ENCODE measurements around the gene YJEFN3. TPM values are rescaled to one million over a fixed set of nuclear protein-coding genes. Genes with fewer than 3 reads are reported as not detected.

Gene YJEFN3
- polyA plus RNA-seq, 2 of the 4 experiments (the other 2 are of a cell fraction): 3.2 to 7.2 TPM

DNA sequence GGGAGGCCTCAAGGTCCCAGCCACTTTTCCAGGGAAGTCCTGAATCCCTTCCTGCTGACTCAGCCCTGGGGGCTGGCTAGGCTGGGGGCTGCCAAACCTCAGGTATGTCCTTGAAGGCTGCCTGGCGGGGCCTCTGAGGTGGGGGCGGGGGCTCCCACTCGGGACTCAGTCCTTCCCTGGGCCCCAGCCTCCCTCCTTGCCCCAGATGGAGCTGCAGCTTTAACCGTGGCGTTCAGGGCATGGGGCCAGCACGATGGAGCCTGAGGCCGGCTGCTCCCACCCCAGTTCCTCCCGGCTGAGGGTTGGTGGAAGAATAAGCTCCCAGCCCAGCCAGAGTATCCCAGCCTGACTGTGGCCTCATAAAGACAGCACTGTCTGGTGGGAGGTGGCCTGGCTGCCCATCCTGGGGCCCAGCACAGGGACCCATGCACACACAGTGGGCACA is 21.8 kb downstream of the YJEFN3 start:
- WGBS (ENCODE audit: missing lambda C conversion rate): no CpG with 5 or more reads among the region's 8 CpGs
- Histone ChIP-seq H3K9me3 (no peaks in the 10 kb centered on the region), H3K4me2 (no peak overlapping the region), H3K4me3 (no peak overlapping the region), H3K4me1 (no peaks in the 10 kb centered on the region), H3K27ac (no peak overlapping the region)
- ATAC-seq: no peak
- DNase-seq (ENCODE audit: low read depth in 1 of 2, low spot score in 1 of 2): no peak
- no peak for FAIRE-seq
- CTCF ChIA-PET: interaction anchor here (2.8 to 12.3 kb wide), 2 partner anchors 20 to 93 kb away, joined by 10 to 79 read pairs; partner anchors contain the start of genes GMIP and YJEFN3
- TF ChIP-seq RCOR1 (IDR thresholded peaks at IDR 0.05; ENCODE audit: low read depth, low read length): no peak
- TF ChIP-seq, protein P1, sequence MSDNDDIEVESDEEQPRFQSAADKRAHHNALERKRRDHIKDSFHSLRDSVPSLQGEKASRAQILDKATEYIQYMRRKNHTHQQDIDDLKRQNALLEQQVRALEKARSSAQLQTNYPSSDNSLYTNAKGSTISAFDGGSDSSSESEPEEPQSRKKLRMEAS (IDR thresholded peaks at IDR 0.05): no peak
- TF ChIP-seq TFCP2L1 (CRISPR knock-in tag; IDR thresholded peaks at IDR 0.05): no peak
- TF ChIP-seq, protein P2, sequence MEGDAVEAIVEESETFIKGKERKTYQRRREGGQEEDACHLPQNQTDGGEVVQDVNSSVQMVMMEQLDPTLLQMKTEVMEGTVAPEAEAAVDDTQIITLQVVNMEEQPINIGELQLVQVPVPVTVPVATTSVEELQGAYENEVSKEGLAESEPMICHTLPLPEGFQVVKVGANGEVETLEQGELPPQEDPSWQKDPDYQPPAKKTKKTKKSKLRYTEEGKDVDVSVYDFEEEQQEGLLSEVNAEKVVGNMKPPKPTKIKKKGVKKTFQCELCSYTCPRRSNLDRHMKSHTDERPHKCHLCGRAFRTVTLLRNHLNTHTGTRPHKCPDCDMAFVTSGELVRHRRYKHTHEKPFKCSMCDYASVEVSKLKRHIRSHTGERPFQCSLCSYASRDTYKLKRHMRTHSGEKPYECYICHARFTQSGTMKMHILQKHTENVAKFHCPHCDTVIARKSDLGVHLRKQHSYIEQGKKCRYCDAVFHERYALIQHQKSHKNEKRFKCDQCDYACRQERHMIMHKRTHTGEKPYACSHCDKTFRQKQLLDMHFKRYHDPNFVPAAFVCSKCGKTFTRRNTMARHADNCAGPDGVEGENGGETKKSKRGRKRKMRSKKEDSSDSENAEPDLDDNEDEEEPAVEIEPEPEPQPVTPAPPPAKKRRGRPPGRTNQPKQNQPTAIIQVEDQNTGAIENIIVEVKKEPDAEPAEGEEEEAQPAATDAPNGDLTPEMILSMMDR (IDR thresholded peaks at IDR 0.05): no peak
- TF ChIP-seq, protein P3, sequence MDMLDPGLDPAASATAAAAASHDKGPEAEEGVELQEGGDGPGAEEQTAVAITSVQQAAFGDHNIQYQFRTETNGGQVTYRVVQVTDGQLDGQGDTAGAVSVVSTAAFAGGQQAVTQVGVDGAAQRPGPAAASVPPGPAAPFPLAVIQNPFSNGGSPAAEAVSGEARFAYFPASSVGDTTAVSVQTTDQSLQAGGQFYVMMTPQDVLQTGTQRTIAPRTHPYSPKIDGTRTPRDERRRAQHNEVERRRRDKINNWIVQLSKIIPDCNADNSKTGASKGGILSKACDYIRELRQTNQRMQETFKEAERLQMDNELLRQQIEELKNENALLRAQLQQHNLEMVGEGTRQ (IDR thresholded peaks at IDR 0.05): no peak
- no peak for TF ChIP-seq JUN (IDR thresholded peaks at IDR 0.05)
- no peak for TF ChIP-seq POLR2A (IDR thresholded peaks at IDR 0.05; ENCODE audit: low read length)
- no peak for TF ChIP-seq NPAS2 (CRISPR knock-in tag; IDR thresholded peaks at IDR 0.05; ENCODE audit: borderline replicate concordance)
- TF ChIP-seq EHMT2 (IDR thresholded peaks at IDR 0.05; ENCODE audit: low read depth): no peak
- TF ChIP-seq EP300 (IDR thresholded peaks at IDR 0.05): no peak
- TF ChIP-seq, protein P4, sequence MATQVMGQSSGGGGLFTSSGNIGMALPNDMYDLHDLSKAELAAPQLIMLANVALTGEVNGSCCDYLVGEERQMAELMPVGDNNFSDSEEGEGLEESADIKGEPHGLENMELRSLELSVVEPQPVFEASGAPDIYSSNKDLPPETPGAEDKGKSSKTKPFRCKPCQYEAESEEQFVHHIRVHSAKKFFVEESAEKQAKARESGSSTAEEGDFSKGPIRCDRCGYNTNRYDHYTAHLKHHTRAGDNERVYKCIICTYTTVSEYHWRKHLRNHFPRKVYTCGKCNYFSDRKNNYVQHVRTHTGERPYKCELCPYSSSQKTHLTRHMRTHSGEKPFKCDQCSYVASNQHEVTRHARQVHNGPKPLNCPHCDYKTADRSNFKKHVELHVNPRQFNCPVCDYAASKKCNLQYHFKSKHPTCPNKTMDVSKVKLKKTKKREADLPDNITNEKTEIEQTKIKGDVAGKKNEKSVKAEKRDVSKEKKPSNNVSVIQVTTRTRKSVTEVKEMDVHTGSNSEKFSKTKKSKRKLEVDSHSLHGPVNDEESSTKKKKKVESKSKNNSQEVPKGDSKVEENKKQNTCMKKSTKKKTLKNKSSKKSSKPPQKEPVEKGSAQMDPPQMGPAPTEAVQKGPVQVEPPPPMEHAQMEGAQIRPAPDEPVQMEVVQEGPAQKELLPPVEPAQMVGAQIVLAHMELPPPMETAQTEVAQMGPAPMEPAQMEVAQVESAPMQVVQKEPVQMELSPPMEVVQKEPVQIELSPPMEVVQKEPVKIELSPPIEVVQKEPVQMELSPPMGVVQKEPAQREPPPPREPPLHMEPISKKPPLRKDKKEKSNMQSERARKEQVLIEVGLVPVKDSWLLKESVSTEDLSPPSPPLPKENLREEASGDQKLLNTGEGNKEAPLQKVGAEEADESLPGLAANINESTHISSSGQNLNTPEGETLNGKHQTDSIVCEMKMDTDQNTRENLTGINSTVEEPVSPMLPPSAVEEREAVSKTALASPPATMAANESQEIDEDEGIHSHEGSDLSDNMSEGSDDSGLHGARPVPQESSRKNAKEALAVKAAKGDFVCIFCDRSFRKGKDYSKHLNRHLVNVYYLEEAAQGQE (IDR thresholded peaks at IDR 0.05): no peak
- TF ChIP-seq, protein P5, sequence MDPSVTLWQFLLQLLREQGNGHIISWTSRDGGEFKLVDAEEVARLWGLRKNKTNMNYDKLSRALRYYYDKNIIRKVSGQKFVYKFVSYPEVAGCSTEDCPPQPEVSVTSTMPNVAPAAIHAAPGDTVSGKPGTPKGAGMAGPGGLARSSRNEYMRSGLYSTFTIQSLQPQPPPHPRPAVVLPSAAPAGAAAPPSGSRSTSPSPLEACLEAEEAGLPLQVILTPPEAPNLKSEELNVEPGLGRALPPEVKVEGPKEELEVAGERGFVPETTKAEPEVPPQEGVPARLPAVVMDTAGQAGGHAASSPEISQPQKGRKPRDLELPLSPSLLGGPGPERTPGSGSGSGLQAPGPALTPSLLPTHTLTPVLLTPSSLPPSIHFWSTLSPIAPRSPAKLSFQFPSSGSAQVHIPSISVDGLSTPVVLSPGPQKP (IDR thresholded peaks at IDR 0.05; ENCODE audit: low read depth, low read length): no peak
- no peak for TF ChIP-seq ZSCAN20 (CRISPR knock-in tag; IDR thresholded peaks at IDR 0.05)
- TF ChIP-seq, protein P6, sequence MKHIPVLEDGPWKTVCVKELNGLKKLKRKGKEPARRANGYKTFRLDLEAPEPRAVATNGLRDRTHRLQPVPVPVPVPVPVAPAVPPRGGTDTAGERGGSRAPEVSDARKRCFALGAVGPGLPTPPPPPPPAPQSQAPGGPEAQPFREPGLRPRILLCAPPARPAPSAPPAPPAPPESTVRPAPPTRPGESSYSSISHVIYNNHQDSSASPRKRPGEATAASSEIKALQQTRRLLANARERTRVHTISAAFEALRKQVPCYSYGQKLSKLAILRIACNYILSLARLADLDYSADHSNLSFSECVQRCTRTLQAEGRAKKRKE (CRISPR knock-in tag; IDR thresholded peaks at IDR 0.05; ENCODE audit: low read depth): no peak
- TF ChIP-seq CHD2 (IDR thresholded peaks at IDR 0.05; ENCODE audit: low read length, partially characterized antibody): no peak
- TF ChIP-seq MAZ (IDR thresholded peaks at IDR 0.05; ENCODE audit: borderline replicate concordance, low read depth, low read length): no peak
- TF ChIP-seq FOSB (CRISPR knock-in tag; IDR thresholded peaks at IDR 0.05): no peak
- TF ChIP-seq, protein P7, sequence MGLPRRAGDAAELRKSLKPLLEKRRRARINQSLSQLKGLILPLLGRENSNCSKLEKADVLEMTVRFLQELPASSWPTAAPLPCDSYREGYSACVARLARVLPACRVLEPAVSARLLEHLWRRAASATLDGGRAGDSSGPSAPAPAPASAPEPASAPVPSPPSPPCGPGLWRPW (IDR thresholded peaks at IDR 0.05): no peak
- TF ChIP-seq BHLHE40 (IDR thresholded peaks at IDR 0.05; ENCODE audit: low read depth, low read length): no peak
- POLR2A ChIA-PET: no interaction called here

All from A549 (cell line).